Breast epithelium (tissue), 3 donors: ENCODE measurements around the gene SLC35D1.

Experiments used
- CTCF ChIP-seq, 3 donors: fragments of 450-650 bp; IDR thresholded peaks; one replicate each; pipeline ENCODE4 v1.5.1; 2016 to 2017; ENCODE audit warnings: antibody characterized with exemption in 3 of 3, mild to moderate bottlenecking in 3 of 3, moderate library complexity in 3 of 3
- POLR2AphosphoS5 ChIP-seq, 3 donors: sonication (generic); formaldehyde crosslinking; IDR thresholded peaks; one replicate each; pipeline ENCODE4 v1.6.1; 2017; ENCODE audit warnings: antibody characterized with exemption in 3 of 3

GRCh38 chr1:66984491-66984890, 69.5 kb downstream of the SLC35D1 start:
- TF ChIP-seq CTCF (IDR thresholded peaks at IDR 0.05) (no peak), POLR2AphosphoS5 (IDR thresholded peaks at IDR 0.05) (no peak)
